ENCODE measurements around the gene SOCS1. TPM values are rescaled to one million over a fixed set of nuclear protein-coding genes. Genes with fewer than 3 reads are reported as not detected.

SOCS1 gene
- total RNA-seq, 3 donors from 2014 or later (not counting 1 experiment from before 2014, with no cell fraction given) = 21.7 to 74.7 (median 27.2) TPM

- 86% methylated on average over 7 of the region's 10 CpGs for WGBS (ENCODE audit: insufficient coverage)
- intact Hi-C loops (cut with micrococcal nuclease) = loop anchor here (5.0 to 10.0 kb wide), 2 partner anchors 136 to 311 kb away; no protein-coding TSS in a partner anchor
- H3K4me1 Mint-ChIP-seq = peaks cover 29 to 47% of the 10 kb centered on the region in 2 donors
These were observed 5.0 kb downstream of the SOCS1 start for GRCh38 chr16:11250786-11251524.

GRCh38 chr16:11250091-11250785 is 5.8 kb downstream of the SOCS1 start:
- Histone ChIP-seq H3K9me3 (ENCODE audit: control insufficient read depth, insufficient read depth, low read length) (no peaks in the 10 kb centered on the region), H3K27ac (ENCODE audit: low read length) (no peak overlapping the region), H3K27me3 (ENCODE audit: control insufficient read depth, insufficient read depth, low read length) (no peaks in the 10 kb centered on the region), H3K4me1 (ENCODE audit: control insufficient read depth, insufficient read depth, low read length) (peaks cover 47% of the 10 kb centered on the region), H3K4me3 (ENCODE audit: low read length) (no peak overlapping the region), H3K36me3 (ENCODE audit: control insufficient read depth, insufficient read depth, low read length) (peaks cover 5% of the 10 kb centered on the region)
- DNase-seq (no peak), ATAC-seq (no peak)
- no peaks in the 10 kb centered on the region for H3K27me3 Mint-ChIP-seq (ENCODE audit: low read depth in 2 of 2)
- TF ChIP-seq CTCF (IDR thresholded peaks at IDR 0.05) = no peak
- H3K36me3 Mint-ChIP-seq = no peaks in the 10 kb centered on the region
- intact Hi-C loops (cut with micrococcal nuclease) = loop anchor here (5.0 to 10.0 kb wide), 2 partner anchors 135 to 312 kb away; no protein-coding TSS in a partner anchor
- H3K4me3 Mint-ChIP-seq = no peak overlapping the region
- 93% methylated on average over 16 of the region's 16 CpGs for WGBS (ENCODE audit: insufficient coverage)
- no peaks in the 10 kb centered on the region for H3K9me3 Mint-ChIP-seq
- peak overlapping the region; percentile 25 to 65 for H3K27ac Mint-ChIP-seq
- peaks cover 32 to 55% of the 10 kb centered on the region in 2 donors for H3K4me1 Mint-ChIP-seq

More at GRCh38 chr16:11250786-11251524, 5.0 kb downstream of the SOCS1 start:
- Mint-ChIP-seq H3K36me3 (no peaks in the 10 kb centered on the region), H3K27me3 (ENCODE audit: low read depth in 2 of 2) (no peaks in the 10 kb centered on the region), H3K9me3 (no peaks in the 10 kb centered on the region), H3K27ac (peak overlapping the region; percentile 65 to 97), H3K4me3 (peak overlapping the region; percentile 58)
- no peak for TF ChIP-seq CTCF (IDR thresholded peaks at IDR 0.05)
- no peak for ATAC-seq
- DNase-seq = no peak
- Histone ChIP-seq H3K4me3 (ENCODE audit: low read length) (no peak overlapping the region), H3K27me3 (ENCODE audit: control insufficient read depth, insufficient read depth, low read length) (no peaks in the 10 kb centered on the region), H3K9me3 (ENCODE audit: control insufficient read depth, insufficient read depth, low read length) (no peaks in the 10 kb centered on the region), H3K36me3 (ENCODE audit: control insufficient read depth, insufficient read depth, low read length) (peaks cover 5% of the 10 kb centered on the region), H3K4me1 (ENCODE audit: control insufficient read depth, insufficient read depth, low read length) (peaks cover 45% of the 10 kb centered on the region), H3K27ac (ENCODE audit: low read length) (no peak overlapping the region)

- Mint-ChIP-seq H3K27me3 (ENCODE audit: low read depth in 2 of 2) (no peaks in the 10 kb centered on the region), H3K4me3 (no peak overlapping the region), H3K27ac (no peak overlapping the region), H3K4me1 (peaks cover 35 to 51% of the 10 kb centered on the region in 2 donors), H3K9me3 (no peaks in the 10 kb centered on the region), H3K36me3 (no peaks in the 10 kb centered on the region)
- Histone ChIP-seq H3K36me3 (ENCODE audit: control insufficient read depth, insufficient read depth, low read length) (peaks cover 3% of the 10 kb centered on the region), H3K27me3 (ENCODE audit: control insufficient read depth, insufficient read depth, low read length) (no peaks in the 10 kb centered on the region), H3K4me3 (ENCODE audit: low read length) (no peak overlapping the region), H3K9me3 (ENCODE audit: control insufficient read depth, insufficient read depth, low read length) (no peaks in the 10 kb centered on the region), H3K4me1 (ENCODE audit: control insufficient read depth, insufficient read depth, low read length) (peaks cover 44% of the 10 kb centered on the region), H3K27ac (ENCODE audit: low read length) (no peak overlapping the region)
- ATAC-seq (no peak), DNase-seq (no peak)
- WGBS (ENCODE audit: insufficient coverage) = 93% methylated on average over 60 of the region's 63 CpGs
- TF ChIP-seq CTCF (IDR thresholded peaks at IDR 0.05) = no peak
- intact Hi-C loops (cut with micrococcal nuclease) = loop anchor here (5.0 to 10.0 kb wide), 2 partner anchors 135 to 313 kb away; no protein-coding TSS in a partner anchor
These were observed 6.6 kb downstream of the SOCS1 start for GRCh38 chr16:11249233-11250061.
